Measurements from ENCODE around the gene HOXA3.

DNA sequence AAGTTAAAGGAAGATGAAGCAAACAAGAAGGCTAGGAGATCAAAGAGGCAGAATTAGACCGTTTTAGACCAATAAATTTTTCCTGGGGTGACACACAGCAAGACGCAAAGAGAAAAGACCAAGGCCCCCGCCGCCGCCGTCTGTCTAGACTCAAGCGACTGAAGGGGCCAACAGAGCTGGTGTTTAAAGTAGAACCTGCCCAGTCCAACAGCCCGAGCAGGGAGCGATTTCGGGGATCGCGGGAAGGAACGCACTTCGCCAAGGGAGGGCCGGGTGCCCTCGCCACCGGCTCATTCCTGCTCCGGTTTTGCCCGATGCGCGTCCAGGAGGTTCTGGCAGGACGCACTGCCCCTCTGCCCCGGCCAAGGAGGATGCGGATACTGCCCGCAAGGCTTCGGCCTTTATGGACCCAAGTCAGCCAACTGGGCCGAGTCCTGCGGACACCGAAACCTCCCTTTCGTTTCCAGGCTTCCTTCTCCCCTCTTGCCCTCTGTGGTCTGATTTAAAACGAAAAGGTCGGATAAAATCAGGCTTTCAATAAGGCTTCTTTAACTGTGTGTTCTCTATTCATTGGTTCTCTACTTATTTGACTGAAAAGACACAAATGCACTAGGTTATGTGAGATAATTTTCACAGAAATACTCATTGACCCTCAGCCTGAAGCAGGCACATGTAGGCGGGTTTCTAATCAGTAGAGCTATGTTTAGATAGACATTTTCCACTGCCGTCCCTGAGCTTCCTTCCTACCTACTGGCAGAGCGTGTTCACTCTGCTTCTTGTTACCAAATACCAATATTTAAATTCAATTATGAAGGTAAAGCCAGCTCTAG, 6.3 kb upstream of the HOXA3 start:
- TF ChIP-seq, protein P1, sequence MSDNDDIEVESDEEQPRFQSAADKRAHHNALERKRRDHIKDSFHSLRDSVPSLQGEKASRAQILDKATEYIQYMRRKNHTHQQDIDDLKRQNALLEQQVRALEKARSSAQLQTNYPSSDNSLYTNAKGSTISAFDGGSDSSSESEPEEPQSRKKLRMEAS (IDR thresholded peaks at IDR 0.05; ENCODE audit: low read depth, low read length) = no peak
- TF ChIP-seq CTCF (IDR thresholded peaks at IDR 0.05 in 2 of 3, conservative IDR thresholded peaks at IDR 0.05 in 1 of 3; ENCODE audit: control insufficient read depth in 2 of 3, extremely low read depth in 1 of 3, insufficient read depth in 1 of 3, low read depth in 3 of 3, low read length in 3 of 3) (no peak), EP300 (IDR thresholded peaks at IDR 0.05; ENCODE audit: borderline replicate concordance in 1 of 2, control insufficient read depth in 1 of 2, low read depth in 2 of 2, low read length in 2 of 2) (no peak), MEF2A (IDR thresholded peaks at IDR 0.05; ENCODE audit: insufficient read depth, low read depth, low read length) (no peak), POLR2AphosphoS5 (IDR thresholded peaks at IDR 0.05; ENCODE audit: low read length) (no peak), CHD2 (IDR thresholded peaks at IDR 0.05; ENCODE audit: borderline replicate concordance, low read depth, low read length) (no peak), HCFC1 (IDR thresholded peaks at IDR 0.05; ENCODE audit: low read length) (no peak), TCF12 (IDR thresholded peaks at IDR 0.05; ENCODE audit: low read depth, low read length) (no peak), ZNF274 (IDR thresholded peaks at IDR 0.05; ENCODE audit: insufficient read depth, insufficient read length) (no peak), RELA (IDR thresholded peaks at IDR 0.05; ENCODE audit: borderline replicate concordance, partially characterized antibody) (no peak), ZNF24 (IDR thresholded peaks at IDR 0.05) (no peak)
- TF ChIP-seq, protein P2, sequence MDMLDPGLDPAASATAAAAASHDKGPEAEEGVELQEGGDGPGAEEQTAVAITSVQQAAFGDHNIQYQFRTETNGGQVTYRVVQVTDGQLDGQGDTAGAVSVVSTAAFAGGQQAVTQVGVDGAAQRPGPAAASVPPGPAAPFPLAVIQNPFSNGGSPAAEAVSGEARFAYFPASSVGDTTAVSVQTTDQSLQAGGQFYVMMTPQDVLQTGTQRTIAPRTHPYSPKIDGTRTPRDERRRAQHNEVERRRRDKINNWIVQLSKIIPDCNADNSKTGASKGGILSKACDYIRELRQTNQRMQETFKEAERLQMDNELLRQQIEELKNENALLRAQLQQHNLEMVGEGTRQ (IDR thresholded peaks at IDR 0.05; ENCODE audit: borderline replicate concordance, low read depth, low read length) = no peak

Measured in GM12878 (cell line).